GM19455 (cell line): ENCODE data around the gene LARP1B.
A peak's percentile ranks its signal among the peaks of the same experiment; 100 is the strongest.
"Not testable (repeated sequence)": the region's sequence is repeated elsewhere in the genome, so short reads cannot be mapped to it uniquely, and the experiment has no call there.

Source experiments
- ATAC-seq: cut with Tn5 transposase; IDR thresholded peaks from one replicate; pipeline ENCODE4 v1.9.1; 2021; ENCODE audit not compliant: unreplicated experiment

The LARP1B gene

DNA sequence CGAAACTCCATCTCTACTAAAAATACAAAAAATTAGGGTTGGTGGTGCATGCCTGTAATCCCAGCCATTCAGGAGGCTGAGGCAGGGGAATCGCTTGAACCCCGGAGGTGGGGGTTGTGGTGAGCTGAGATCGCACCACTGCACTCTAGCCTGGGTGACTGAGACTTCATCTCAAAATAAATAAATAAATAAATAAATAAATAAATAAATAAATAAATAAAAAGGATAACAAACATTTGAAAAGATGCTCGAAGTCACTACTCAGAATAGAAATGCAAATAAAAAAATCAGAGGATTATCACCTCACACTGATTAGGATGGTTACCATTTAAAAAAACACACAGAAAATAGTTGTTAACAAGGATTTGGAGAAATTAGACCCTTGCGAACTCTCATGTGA, 73.8 kb downstream of the LARP1B start:
- no peak for ATAC-seq

DNA sequence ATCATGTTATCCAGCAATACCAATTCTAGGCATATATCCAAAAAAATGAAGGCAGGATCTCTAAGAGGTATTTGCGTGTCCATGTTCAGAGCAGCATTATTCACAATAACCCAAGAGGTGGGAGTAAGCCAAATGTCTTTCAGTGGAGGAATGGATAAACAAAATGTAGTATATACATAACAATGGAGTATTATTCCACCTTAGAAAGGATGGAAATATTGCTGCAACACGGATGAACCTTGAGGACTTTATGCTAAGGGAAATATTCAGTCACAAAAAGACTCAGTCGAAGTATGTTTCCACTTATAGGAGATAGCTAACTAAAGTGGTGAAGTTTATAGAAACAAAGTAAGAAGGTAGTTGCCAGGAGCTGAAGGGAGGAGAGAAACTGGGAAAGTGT, 74.3 kb downstream of the LARP1B start:
- no peak for ATAC-seq

DNA sequence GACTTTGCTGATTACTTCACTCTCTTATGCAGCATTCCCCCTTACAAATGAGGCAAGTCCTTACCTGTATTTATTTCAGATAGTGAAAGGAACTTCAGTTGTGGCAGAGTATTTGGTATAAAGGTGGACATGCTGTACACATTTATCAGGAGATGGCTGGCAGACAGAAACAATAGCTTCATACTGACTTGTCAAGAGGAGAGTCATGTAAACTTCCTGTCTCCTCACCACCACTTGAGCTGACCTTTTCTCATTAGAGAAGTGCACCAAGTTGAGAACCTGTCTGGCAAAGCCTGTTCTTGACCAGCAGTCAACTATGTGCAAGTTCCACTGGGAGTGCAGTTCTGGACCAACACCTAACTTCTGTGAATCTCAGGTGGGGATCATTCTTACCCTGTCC, 80.8 kb downstream of the LARP1B start:
- ATAC-seq = no peak

DNA sequence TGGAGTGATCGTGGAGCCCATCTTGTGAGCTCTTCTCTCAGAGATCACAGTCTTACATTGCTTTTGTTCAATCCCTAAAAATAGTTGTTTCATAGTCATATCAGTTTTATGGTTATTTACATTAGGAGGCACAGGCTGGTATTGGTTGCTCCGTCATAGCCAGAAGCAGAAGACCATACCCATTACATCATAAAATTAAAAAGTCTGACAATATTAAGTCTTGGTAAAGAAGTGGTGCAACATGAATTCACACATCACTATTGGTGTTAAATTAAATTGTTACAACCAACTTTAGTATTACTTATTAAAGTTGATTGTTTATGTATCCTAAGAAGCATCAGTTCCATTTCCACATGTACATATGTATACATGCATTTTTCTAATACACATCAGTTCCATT, 84.6 kb downstream of the LARP1B start:
- ATAC-seq = no peak

DNA sequence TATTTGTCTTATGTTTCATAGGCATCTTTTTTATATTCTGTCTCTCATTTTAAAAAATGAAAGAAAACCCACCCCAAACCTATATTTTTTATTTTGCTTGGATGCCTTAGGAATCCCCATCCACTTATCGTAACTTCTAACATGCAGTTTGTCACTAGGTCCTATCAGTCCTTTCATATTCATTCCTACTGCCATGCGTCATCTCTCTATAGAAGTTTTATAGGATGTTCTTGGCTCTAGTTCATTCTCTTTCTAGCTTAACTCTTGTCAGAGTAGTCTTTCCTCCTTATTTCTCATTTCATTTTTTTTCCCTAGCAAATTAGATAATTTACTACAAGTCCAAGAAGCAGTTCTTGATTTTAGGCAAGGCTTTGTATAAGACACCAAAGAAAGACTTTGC, 92.7 kb downstream of the LARP1B start:
- ATAC-seq = no peak

DNA sequence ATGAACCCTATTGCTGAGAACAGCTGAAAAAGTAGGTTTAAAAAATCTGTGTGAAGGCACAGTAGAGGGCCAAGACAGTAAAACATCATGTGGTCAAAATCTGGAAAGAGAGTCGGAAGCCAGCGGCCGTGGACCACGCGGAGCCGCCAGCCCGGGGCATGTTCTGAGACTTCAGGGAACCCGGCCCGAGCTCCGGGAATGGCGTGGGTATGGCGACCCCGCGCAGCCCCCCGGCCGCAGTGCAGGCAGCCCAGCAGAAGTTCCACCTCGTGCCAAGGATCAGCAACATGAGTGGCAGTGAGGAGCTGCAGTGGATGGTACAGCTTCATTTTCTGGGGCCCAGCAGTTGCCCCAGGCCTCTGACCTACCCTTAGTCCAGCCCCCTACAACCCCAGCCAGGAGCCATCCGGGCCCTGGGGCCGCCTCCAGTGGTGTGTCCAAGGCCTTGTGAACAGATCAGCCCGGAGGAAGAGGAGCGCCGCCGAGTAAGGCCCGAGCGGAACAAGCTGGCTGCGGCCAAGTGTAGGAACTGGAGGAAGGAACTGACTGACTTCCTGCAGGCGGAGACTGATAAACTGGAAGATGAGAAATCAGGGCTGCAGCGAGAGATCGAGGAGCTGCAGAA, 94.2 kb downstream of the LARP1B start:
- ATAC-seq = no peak

DNA sequence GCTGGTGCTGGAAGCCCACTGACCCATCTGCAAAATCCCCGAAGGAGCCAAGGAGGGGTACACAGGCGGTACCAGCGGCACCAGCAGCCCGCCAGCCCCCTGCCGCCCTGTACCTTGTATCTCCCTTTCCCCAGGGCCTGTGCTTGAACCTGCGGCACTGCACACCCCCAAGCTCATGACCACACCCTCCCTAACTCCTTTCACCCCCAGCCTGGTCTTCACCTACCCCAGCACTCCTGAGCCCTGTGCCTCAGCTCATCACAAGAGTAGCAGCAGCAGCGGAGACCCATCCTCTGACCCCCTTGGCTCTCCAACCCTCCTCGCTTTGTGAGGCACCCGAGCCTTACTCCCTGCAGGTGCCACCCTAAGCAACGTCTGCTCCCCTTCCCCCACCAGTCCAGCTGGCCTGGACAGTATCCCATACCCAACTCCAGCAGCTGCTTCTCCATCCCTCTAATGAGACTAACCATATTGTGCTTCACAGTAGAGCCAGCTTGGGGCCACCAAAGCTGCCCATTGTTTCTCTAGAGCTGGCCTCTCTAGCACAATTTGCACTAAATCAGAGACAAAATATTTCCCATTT, 94.9 kb downstream of the LARP1B start:
- no peak for ATAC-seq

DNA sequence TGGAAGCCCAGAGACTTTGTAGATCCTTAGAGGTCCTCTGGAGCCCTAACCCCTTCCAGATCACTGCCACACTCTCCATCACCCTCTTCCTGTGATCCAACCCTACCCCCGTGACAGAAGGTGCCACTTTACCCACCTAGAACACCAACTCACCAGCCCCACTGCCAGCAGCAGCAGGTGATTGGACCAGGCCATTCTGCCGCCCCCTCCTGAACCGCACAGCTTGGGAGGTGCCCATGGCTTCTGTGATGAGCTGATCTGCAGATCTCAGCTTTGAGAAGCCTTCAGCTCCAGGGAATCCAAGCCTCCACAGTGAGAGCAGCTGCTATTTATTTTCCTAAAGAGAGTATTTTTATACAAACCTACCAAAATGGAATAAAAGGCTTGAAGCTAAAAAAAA, 95.4 kb downstream of the LARP1B start:
- not testable (repeated sequence) for ATAC-seq

DNA sequence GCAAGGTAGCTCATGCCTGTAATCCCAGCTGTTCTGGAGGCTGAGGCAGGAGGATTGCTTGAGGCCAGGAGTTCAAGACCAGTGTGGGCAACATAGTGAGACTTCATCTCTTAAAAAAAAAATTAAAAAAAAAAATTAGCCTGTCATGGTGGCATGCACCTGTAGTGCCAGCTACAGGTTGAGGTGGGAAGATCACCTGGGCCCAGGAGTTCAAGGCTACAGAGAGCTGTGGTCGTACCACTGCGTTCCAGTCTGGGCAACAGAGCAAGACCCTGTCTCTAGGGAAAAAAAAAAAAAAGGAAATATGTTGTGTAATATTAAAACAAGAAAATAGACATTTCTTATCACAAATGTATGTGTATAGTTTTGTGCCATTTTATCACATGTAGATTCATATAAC, 97.8 kb downstream of the LARP1B start:
- no peak for ATAC-seq

DNA sequence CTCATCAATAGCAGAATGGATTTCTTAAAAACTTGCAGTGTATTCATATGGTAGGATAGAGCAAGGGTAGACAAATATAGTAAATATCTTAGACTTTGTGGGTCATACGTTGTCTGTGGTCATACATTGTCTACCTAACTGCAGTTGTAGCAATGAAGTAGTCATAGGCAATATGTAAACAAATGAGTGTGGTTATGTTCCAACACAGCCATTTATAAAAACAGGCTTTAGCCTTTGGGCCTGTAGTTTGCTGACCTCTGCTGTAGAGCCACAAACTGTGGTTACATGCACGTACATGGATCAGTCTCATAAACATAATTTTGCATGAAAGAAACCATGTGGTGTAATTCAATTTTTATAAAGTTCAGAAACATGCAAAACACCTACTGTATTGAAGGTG, 98.9 kb downstream of the LARP1B start:
- ATAC-seq = no peak

DNA sequence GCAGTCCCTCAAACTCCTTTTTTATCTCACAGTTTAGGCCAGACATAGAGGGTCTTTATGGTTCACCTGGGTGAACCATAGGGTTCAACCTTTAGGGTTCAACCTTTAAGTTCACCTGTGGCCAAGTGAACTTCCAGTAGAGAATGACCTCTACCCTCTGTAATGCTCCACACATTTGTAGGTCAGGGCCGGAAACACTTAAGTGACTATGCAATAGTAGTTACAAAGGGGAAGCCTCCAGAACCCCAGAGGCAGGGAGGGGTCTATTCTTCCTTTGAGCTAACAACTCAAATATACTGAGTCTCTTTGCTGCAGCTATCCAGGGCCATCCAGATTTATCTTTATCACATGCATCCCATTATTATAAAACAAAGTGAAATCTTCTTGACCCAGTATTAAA, 100.0 kb downstream of the LARP1B start:
- no peak for ATAC-seq

DNA sequence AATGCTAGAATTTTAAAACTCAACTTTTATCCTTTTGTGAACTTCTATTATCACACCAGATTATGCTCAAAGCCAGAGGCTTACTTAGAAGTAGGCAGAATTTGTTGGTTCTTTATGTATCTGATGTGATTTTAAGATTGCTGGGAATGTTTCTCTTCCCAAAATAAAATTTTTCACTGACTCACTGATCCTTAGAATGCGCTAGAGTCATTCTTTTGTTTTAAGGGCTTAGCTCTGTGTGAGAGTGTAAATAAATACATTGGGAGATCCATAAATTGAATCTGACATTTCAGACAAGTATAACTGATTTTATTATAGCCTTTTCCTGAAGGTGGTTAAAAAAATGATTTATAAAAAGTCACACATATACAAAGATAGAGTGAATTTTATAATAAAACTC, 101.3 kb downstream of the LARP1B start:
- ATAC-seq = no peak

DNA sequence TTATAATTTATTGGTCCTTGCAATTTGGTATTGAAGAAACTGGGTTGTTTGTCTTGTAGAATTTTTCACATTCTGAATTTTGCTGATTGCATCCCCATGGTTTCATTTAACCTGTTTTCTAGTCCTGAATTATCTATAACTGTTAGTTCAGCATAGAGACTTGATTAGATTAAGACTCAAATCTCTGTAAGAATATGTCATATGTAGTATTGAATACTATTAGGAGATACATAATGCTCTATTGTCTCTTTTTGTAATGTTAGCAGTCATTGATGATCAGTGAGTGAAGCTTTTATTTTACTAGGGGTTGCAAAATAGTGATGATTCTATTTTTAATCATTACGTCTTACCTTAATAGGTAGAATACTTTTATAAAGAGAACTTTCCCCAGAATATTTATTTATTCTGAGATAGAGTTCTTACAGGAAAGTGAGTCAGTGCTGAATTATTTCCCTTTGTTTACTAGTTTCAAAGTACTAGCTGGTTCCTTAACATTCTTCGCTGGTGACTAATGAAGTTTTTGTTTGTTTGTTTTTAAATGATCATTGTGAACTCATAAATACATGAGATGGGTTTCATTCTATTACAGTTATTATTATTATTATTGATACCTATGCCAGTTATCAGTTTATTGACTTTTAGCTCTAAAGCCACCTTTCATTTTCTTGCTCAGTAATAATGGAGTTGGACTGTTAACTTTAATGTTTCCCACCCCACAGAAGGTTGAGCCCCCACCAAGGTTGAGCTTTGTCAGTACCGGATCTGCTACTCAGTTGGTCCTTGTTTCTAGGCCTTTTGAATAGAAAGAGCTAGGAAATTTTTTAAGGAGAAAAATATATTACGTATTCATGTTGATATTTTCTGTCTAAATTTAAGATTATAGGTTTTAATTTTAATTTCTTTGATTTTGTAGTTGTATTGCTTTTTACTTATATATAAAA, 102.3 kb downstream of the LARP1B start:
- no peak for ATAC-seq

DNA sequence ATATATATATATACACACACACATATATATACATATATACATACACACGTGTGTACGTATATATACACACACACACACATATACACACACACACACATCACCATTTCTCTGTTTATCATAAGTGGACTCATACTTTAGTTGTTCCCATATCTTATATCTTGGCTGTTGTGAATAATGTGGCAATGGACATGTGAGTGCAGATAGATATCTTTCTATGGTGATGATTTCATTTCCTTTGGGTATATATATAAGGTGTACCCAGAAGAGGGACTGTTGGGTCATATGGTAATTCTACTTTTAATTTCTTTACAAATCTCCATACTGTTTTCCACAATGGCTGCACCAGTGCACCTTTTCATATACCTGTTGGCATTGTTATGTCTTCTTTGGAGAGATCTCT, 105.9 kb downstream of the LARP1B start:
- no peak for ATAC-seq

DNA sequence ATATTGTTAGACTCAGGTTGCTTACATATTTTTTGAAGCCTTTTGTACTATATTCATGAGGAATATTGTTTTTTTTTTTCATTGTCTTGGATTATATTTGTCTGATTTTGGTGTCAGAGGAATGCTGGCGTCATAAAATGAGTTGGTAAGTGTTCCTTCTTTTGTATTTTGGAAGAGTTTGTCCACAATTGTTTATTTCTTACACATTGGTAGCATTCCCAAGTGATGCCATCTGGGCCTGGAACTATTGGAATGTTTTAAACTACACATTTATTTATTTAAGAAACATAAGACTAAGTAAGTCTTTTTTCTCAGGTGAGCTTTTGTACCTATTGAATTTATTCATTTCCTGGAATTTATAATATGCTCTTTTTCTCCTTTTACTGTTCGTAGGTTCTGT, 107.6 kb downstream of the LARP1B start:
- ATAC-seq = no peak

DNA sequence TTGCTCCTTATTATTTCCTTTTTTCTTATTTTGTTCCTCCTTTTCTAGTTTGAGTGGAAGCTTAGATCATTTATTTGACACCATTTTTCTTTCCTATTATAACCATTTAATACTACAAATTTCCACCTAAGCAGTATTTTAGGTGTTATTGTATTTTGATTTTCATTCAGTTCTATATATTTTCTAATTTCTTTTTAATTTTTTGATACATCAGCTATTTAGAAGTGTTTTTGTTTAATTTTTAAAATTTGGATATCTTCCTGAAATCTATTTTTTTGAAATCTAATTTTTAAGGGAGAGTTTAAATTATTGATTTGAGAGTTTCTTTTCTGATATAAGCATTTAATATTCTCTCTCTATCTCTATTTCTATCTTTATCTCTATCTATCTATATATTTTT, 108.1 kb downstream of the LARP1B start:
- no peak for ATAC-seq

DNA sequence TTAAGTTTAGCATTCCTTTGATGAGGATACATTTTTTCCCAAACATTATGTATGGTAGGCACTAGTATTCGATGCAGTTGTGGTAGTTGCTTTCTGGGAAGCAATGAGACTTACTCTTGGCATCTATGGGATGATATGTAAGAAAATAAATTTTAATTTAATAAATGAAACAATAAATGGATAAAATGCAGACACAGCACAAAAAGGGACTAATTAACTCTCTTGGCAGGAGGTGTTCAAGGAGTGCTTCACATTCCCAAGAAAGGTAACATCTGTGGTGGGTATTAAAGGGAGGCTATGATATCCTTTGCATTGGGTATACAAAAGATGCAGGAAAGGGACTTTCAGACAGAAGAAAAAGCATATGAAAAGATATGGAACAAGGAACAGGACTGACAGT, 115.5 kb downstream of the LARP1B start:
- no peak for ATAC-seq

DNA sequence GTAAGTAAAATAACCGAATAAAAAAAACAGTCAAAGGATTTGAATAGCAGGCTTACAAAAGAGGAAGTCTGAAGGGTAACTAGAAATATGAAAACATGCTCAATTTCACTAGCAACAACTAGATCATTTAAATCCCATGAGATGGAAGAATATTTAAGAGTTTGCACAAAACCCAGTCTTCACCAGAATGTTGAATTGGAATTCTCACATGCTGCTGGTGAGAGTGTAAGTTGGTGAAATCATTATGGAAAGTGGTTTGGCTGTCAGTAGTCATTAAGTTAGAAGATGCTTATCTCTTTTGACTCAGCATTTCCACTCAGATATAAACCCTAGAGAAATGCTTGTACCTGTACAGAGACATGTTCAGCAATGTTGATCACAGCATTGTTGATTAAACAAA, 116.4 kb downstream of the LARP1B start:
- ATAC-seq = no peak

DNA sequence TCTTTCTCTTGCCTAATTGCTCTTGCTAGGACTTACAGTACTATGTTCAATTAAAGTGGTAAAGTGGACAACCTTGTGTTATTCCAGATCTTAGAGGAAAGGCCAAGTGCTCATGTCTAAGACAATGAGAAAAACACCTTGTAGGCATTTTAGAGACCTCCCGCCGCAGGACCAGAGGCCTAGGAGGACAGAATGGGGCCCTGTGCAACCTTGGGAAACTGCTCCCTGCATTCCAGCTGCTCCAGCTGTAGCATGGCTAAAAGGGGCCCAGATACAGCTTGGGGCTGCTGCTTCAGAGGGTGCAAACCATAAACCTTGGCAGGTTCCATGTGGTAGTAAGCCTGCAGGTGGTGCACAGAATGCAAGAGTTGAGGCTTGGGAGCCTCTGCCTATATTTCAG, 125.5 kb downstream of the LARP1B start:
- ATAC-seq = no peak

DNA sequence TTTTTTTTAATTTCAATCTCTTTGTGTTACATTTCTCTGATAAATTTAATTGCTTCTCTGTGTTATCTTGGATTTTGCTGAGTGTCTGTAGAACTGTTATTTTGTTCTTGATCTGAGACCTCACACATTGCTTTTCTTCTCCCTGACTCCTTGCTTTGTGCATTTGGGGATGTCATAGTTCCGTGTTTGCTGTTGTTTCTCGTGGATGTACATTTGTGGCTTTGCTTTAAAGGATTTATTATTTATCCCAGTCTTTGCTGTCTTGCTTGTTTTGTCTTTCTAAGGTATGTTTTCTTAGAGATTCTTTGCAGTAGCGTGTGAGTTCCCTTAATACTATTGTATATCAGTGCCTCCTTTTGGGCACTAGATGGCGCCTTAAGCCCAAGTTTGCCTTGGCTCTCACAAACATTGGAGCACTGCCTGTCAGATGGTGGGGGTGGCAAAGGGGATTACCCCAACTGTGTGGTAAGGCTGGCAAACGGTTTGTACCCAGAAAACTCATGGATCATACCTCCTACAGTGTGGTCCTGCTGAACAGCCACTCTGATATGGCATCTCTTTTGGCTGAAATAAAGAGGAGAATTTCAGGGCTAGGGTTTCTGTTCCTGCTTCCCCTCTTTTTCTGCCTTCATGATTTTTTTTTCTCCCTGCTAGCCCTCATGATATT, 130.1 kb downstream of the LARP1B start:
- ATAC-seq = peak; percentile 98
